ENCODE data around the gene SLC18B1. TPM values are rescaled to one million over a fixed set of nuclear protein-coding genes. Genes with fewer than 3 reads are reported as not detected.
A peak's percentile ranks its signal among the peaks of the same experiment; 100 is the strongest.

SLC18B1 gene
- total and polyA plus RNA-seq, 4 donors = 3.5 to 6.7 (median 5.2) TPM

DNA sequence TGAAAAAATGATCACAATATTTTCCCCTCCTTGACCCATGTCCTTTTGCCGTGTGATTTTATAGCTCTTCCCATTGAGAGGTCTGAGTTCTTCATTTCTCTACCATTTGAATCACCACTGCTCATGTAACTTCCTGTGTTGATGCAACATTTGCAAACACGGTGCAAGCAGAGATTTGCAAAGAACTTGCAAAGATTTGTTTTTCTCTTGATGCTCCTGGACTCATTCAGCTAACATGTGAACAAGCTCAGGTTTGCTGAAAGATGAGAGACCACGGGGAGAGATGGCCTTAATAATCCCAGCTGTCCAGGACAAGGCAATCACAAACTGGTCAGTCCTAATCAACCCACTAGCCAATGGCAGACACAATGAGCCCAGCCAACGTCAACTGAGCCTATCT, 49.3 kb downstream of the SLC18B1 start:
- Histone ChIP-seq H3K4me1 (ENCODE audit: control insufficient read depth in 4 of 4, insufficient read depth in 4 of 4, low read length in 3 of 4) (peaks cover 0 to 16% (median 3%) of the 10 kb centered on the region in 4 donors), H3K4me3 (ENCODE audit: low read depth in 1 of 3, low read length in 3 of 3) (no peak overlapping the region), H3K9me3 (ENCODE audit: control insufficient read depth in 4 of 4, low read length in 3 of 4) (no peaks in the 10 kb centered on the region), H3K27ac (ENCODE audit: low read depth in 1 of 2, low read length in 2 of 2) (peak overlapping the region; percentile 70 to 94), H3K9ac (ENCODE audit: low read depth in 1 of 2, low read length in 2 of 2) (no peak overlapping the region), H3K27me3 (ENCODE audit: control insufficient read depth in 4 of 4, insufficient read depth in 4 of 4, low read length in 3 of 4) (no peaks in the 10 kb centered on the region), H3K36me3 (ENCODE audit: control insufficient read depth in 4 of 4, insufficient read depth in 3 of 4, low read depth in 1 of 4, low read length in 3 of 4) (no peaks in the 10 kb centered on the region)
- WGBS = 22% methylated on average over 4 of the region's 4 CpGs
- DNase-seq (ENCODE audit: low spot score) = no peak
- TF ChIP-seq YY1 (IDR thresholded peaks at IDR 0.05) (peak; percentile 86), JUND (IDR thresholded peaks at IDR 0.05) (peak; percentile 73 to 76), GABPA (IDR thresholded peaks at IDR 0.05 in 1 of 2, conservative IDR thresholded peaks at IDR 0.05 in 1 of 2) (peak in 1 of 2 donors; percentile 79), RXRA (IDR thresholded peaks at IDR 0.05) (peak; percentile 58 to 60), TAF1 (conservative IDR thresholded peaks at IDR 0.05) (no peak), RAD21 (IDR thresholded peaks at IDR 0.05) (peak in 1 of 2 donors; percentile 40), FOXA1 (IDR thresholded peaks at IDR 0.05) (no peak), EGR1 (IDR thresholded peaks at IDR 0.05; ENCODE audit: low read depth in 2 of 2) (no peak), FOXA2 (IDR thresholded peaks at IDR 0.05) (no peak), NR2F2 (IDR thresholded peaks at IDR 0.05) (no peak), HNF4G (IDR thresholded peaks at IDR 0.05) (no peak), SP1 (IDR thresholded peaks at IDR 0.05) (peak; percentile 62), HNF4A (conservative IDR thresholded peaks at IDR 0.05) (peak; percentile 21 to 48)
- TF ChIP-seq, protein P1, sequence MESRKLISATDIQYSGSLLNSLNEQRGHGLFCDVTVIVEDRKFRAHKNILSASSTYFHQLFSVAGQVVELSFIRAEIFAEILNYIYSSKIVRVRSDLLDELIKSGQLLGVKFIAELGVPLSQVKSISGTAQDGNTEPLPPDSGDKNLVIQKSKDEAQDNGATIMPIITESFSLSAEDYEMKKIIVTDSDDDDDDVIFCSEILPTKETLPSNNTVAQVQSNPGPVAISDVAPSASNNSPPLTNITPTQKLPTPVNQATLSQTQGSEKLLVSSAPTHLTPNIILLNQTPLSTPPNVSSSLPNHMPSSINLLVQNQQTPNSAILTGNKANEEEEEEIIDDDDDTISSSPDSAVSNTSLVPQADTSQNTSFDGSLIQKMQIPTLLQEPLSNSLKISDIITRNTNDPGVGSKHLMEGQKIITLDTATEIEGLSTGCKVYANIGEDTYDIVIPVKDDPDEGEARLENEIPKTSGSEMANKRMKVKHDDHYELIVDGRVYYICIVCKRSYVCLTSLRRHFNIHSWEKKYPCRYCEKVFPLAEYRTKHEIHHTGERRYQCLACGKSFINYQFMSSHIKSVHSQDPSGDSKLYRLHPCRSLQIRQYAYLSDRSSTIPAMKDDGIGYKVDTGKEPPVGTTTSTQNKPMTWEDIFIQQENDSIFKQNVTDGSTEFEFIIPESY (IDR thresholded peaks at IDR 0.05) = peak; percentile 1
- TF ChIP-seq, protein P2, sequence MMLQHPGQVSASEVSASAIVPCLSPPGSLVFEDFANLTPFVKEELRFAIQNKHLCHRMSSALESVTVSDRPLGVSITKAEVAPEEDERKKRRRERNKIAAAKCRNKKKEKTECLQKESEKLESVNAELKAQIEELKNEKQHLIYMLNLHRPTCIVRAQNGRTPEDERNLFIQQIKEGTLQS (IDR thresholded peaks at IDR 0.05) = peak; percentile 85
- TF ChIP-seq, protein P3, sequence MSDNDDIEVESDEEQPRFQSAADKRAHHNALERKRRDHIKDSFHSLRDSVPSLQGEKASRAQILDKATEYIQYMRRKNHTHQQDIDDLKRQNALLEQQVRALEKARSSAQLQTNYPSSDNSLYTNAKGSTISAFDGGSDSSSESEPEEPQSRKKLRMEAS (IDR thresholded peaks at IDR 0.05) = peak; percentile 66
- TF ChIP-seq, protein P4, sequence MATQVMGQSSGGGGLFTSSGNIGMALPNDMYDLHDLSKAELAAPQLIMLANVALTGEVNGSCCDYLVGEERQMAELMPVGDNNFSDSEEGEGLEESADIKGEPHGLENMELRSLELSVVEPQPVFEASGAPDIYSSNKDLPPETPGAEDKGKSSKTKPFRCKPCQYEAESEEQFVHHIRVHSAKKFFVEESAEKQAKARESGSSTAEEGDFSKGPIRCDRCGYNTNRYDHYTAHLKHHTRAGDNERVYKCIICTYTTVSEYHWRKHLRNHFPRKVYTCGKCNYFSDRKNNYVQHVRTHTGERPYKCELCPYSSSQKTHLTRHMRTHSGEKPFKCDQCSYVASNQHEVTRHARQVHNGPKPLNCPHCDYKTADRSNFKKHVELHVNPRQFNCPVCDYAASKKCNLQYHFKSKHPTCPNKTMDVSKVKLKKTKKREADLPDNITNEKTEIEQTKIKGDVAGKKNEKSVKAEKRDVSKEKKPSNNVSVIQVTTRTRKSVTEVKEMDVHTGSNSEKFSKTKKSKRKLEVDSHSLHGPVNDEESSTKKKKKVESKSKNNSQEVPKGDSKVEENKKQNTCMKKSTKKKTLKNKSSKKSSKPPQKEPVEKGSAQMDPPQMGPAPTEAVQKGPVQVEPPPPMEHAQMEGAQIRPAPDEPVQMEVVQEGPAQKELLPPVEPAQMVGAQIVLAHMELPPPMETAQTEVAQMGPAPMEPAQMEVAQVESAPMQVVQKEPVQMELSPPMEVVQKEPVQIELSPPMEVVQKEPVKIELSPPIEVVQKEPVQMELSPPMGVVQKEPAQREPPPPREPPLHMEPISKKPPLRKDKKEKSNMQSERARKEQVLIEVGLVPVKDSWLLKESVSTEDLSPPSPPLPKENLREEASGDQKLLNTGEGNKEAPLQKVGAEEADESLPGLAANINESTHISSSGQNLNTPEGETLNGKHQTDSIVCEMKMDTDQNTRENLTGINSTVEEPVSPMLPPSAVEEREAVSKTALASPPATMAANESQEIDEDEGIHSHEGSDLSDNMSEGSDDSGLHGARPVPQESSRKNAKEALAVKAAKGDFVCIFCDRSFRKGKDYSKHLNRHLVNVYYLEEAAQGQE (IDR thresholded peaks at IDR 0.05) = peak; percentile 23
- TF ChIP-seq, protein P5, sequence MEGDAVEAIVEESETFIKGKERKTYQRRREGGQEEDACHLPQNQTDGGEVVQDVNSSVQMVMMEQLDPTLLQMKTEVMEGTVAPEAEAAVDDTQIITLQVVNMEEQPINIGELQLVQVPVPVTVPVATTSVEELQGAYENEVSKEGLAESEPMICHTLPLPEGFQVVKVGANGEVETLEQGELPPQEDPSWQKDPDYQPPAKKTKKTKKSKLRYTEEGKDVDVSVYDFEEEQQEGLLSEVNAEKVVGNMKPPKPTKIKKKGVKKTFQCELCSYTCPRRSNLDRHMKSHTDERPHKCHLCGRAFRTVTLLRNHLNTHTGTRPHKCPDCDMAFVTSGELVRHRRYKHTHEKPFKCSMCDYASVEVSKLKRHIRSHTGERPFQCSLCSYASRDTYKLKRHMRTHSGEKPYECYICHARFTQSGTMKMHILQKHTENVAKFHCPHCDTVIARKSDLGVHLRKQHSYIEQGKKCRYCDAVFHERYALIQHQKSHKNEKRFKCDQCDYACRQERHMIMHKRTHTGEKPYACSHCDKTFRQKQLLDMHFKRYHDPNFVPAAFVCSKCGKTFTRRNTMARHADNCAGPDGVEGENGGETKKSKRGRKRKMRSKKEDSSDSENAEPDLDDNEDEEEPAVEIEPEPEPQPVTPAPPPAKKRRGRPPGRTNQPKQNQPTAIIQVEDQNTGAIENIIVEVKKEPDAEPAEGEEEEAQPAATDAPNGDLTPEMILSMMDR (IDR thresholded peaks at IDR 0.05; ENCODE audit: low read depth, low read length, missing input control) = no peak

All from liver (tissue), 9 donors.